VCaP (cell line): ENCODE data around the gene EPM2AIP1.
A peak's percentile ranks its signal among the peaks of the same experiment; 100 is the strongest.
"Not testable (repeated sequence)": the region's sequence is repeated elsewhere in the genome, so short reads cannot be mapped to it uniquely, and the experiment has no call there.

Experiments
- H3K27ac ChIP-seq: fragments of 450-650 bp; 2 replicates; pipeline ENCODE4 v1.5.1; 2017
- CTCF ChIP-seq: fragments of 450-650 bp; conservative IDR thresholded peaks from 2 replicates; pipeline ENCODE4 v1.5.1; 2017; ENCODE audit warnings: mild to moderate bottlenecking, moderate library complexity

The EPM2AIP1 gene

GRCh38 chr3:36972163-36972562 lies 20.8 kb downstream of the EPM2AIP1 start:
- H3K27ac ChIP-seq: no peak overlapping the region
- TF ChIP-seq CTCF: no peak

GRCh38 chr3:36969540-36970432 lies 23.1 kb downstream of the EPM2AIP1 start:
- H3K27ac ChIP-seq: peak overlapping the region; percentile 46
- no peak for TF ChIP-seq CTCF

- peak overlapping the region; percentile 46 for H3K27ac ChIP-seq
- no peak for TF ChIP-seq CTCF
These were observed 23.8 kb downstream of the EPM2AIP1 start for GRCh38 chr3:36969085-36969484.

GRCh38 chr3:36965440-36965839 lies 27.5 kb downstream of the EPM2AIP1 start:
- no peak overlapping the region for H3K27ac ChIP-seq
- TF ChIP-seq CTCF: no peak

- no peak for TF ChIP-seq CTCF
- no peak overlapping the region for H3K27ac ChIP-seq
These were observed 28.1 kb downstream of the EPM2AIP1 start for GRCh38 chr3:36964817-36965216.

- H3K27ac ChIP-seq: no peak overlapping the region
- TF ChIP-seq CTCF: no peak
These were observed 28.6 kb downstream of the EPM2AIP1 start for GRCh38 chr3:36964331-36964730.

- not testable (repeated sequence) for H3K27ac ChIP-seq
These were observed 29.9 kb downstream of the EPM2AIP1 start for GRCh38 chr3:36963008-36963407.

- TF ChIP-seq CTCF: no peak; the same call in 1 of the 2 replicates
- H3K27ac ChIP-seq: peak overlapping the region; percentile 48
These were observed 32.4 kb downstream of the EPM2AIP1 start for GRCh38 chr3:36960502-36960901.
